Peyer's patch (tissue), 4 donors: Measurements from ENCODE around the gene PAX7. TPM values are rescaled to one million over a fixed set of nuclear protein-coding genes. Genes with fewer than 3 reads are reported as not detected.

Experiments used
- DNase-seq, 3 donors: peaks; one replicate each; pipeline ENCODE4 v3.0.0-alpha.2; 2017 to 2019
- H3K27ac ChIP-seq, 4 donors: fragments of 200-600 bp; sonication (generic); one replicate each; pipeline ENCODE4 v1.5.1; 2016 to 2019
- H3K27me3 ChIP-seq, 2 donors: fragments of 200-600 bp; sonication (generic); one replicate each; pipeline ENCODE4 v1.5.1; 2019
- H3K36me3 ChIP-seq, 3 donors: fragments of 200-600 bp; sonication (generic); one replicate each; pipeline ENCODE4 v1.5.1; 2016 to 2019
- H3K4me1 ChIP-seq, 4 donors: fragments of 200-600 bp; sonication (generic); one replicate each; pipeline ENCODE4 v1.5.1; 2016 to 2019
- H3K4me3 ChIP-seq, 4 donors: fragments of 200-600 bp; sonication (generic); 1 replicate in 3 of 4; 2 replicates in 1 of 4; pipeline ENCODE4 v1.5.1; 2016 to 2019; ENCODE audit warnings: mild to moderate bottlenecking in 1 of 4
- H3K9me3 ChIP-seq, 4 donors: fragments of 200-600 bp; sonication (generic); one replicate each; pipeline ENCODE4 v1.5.1; 2016 to 2019; ENCODE audit warnings: mild to moderate bottlenecking in 1 of 4
- POLR2A ChIP-seq, 2 donors: fragments of 450-650 bp; IDR thresholded peaks; one replicate each; pipeline ENCODE4 v1.5.1; 2017; ENCODE audit warnings: antibody characterized with exemption in 2 of 2, mild to moderate bottlenecking in 2 of 2, moderate library complexity in 2 of 2
- total RNA-seq, 4 donors: library from RNA; depleted of rRNA; stranded (reverse); fragments of >200 nt; gene quantifications; one replicate each; pipeline ENCODE4 v1.1.0, GENCODE V29; 2016
- TF ChIP-seq, protein P1 (sequence below), 6 experiments: fragments of 450-650 bp in 4 of 6; fragments of 200-600 bp in 2 of 6; sonication (generic) in 1 of 6; IDR thresholded peaks; one replicate each; pipeline ENCODE4 v1.5.1; 2017 to 2019; ENCODE audit warnings: antibody characterized with exemption in 6 of 6, mild to moderate bottlenecking in 3 of 6, moderate library complexity in 1 of 6

Gene PAX7
- total RNA-seq, 4 donors from 2014 or later: not detected

- Histone ChIP-seq H3K9me3 (no peaks in the 10 kb centered on the region), H3K4me3 (no peak overlapping the region), H3K36me3 (no peaks in the 10 kb centered on the region), H3K27me3 (no peaks in the 10 kb centered on the region), H3K4me1 (no peaks in the 10 kb centered on the region), H3K27ac (no peak overlapping the region)
- TF ChIP-seq POLR2A (IDR thresholded peaks at IDR 0.05): no peak
- TF ChIP-seq, protein P1, sequence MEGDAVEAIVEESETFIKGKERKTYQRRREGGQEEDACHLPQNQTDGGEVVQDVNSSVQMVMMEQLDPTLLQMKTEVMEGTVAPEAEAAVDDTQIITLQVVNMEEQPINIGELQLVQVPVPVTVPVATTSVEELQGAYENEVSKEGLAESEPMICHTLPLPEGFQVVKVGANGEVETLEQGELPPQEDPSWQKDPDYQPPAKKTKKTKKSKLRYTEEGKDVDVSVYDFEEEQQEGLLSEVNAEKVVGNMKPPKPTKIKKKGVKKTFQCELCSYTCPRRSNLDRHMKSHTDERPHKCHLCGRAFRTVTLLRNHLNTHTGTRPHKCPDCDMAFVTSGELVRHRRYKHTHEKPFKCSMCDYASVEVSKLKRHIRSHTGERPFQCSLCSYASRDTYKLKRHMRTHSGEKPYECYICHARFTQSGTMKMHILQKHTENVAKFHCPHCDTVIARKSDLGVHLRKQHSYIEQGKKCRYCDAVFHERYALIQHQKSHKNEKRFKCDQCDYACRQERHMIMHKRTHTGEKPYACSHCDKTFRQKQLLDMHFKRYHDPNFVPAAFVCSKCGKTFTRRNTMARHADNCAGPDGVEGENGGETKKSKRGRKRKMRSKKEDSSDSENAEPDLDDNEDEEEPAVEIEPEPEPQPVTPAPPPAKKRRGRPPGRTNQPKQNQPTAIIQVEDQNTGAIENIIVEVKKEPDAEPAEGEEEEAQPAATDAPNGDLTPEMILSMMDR (IDR thresholded peaks at IDR 0.05): no peak
- no peak for DNase-seq
Observed at GRCh38 chr1:18700530-18700929, 69.9 kb downstream of the PAX7 start.

- no peaks in the 10 kb centered on the region for H3K27me3 ChIP-seq
- H3K4me3 ChIP-seq: no peak overlapping the region
- no peaks in the 10 kb centered on the region for H3K36me3 ChIP-seq
- H3K4me1 ChIP-seq: no peaks in the 10 kb centered on the region
- TF ChIP-seq, protein P1 (IDR thresholded peaks at IDR 0.05): no peak
- no peak for TF ChIP-seq POLR2A (IDR thresholded peaks at IDR 0.05)
- H3K9me3 ChIP-seq: no peaks in the 10 kb centered on the region
- DNase-seq: no peak
- H3K27ac ChIP-seq: no peak overlapping the region
Observed at GRCh38 chr1:18701183-18701582, 70.5 kb downstream of the PAX7 start.

GRCh38 chr1:18703041-18703621 is 72.5 kb downstream of the PAX7 start:
- Histone ChIP-seq H3K27ac (no peak overlapping the region), H3K9me3 (no peaks in the 10 kb centered on the region), H3K4me1 (no peaks in the 10 kb centered on the region), H3K4me3 (no peak overlapping the region), H3K36me3 (no peaks in the 10 kb centered on the region), H3K27me3 (no peaks in the 10 kb centered on the region)
- DNase-seq: no peak
- no peak for TF ChIP-seq POLR2A (IDR thresholded peaks at IDR 0.05)
- TF ChIP-seq, protein P1 (IDR thresholded peaks at IDR 0.05): no peak

- no peak overlapping the region for H3K4me3 ChIP-seq
- no peak for TF ChIP-seq POLR2A (IDR thresholded peaks at IDR 0.05)
- TF ChIP-seq, protein P1 (IDR thresholded peaks at IDR 0.05): no peak
- no peaks in the 10 kb centered on the region for H3K4me1 ChIP-seq
- no peaks in the 10 kb centered on the region for H3K27me3 ChIP-seq
- H3K27ac ChIP-seq: no peak overlapping the region
- no peaks in the 10 kb centered on the region for H3K9me3 ChIP-seq
- no peak for DNase-seq
- no peaks in the 10 kb centered on the region for H3K36me3 ChIP-seq
Observed at GRCh38 chr1:18705811-18706210, 75.2 kb downstream of the PAX7 start.

GRCh38 chr1:18707696-18708257 is 77.1 kb downstream of the PAX7 start:
- Histone ChIP-seq H3K36me3 (no peaks in the 10 kb centered on the region), H3K27ac (no peak overlapping the region), H3K4me3 (no peak overlapping the region), H3K4me1 (no peaks in the 10 kb centered on the region), H3K9me3 (no peaks in the 10 kb centered on the region), H3K27me3 (no peaks in the 10 kb centered on the region)
- TF ChIP-seq, protein P1 (IDR thresholded peaks at IDR 0.05): no peak
- TF ChIP-seq POLR2A (IDR thresholded peaks at IDR 0.05): no peak
- no peak for DNase-seq
